Epithelial cell of esophagus (primary cell): ENCODE measurements around the gene SLC22A2.
A peak's percentile ranks its signal among the peaks of the same experiment; 100 is the strongest.

Experiments
- DNase-seq: peaks from one replicate; pipeline ENCODE4 v3.0.0; 2010; ENCODE audit warnings: low read depth
- H3K4me3 ChIP-seq: 2 replicates; pipeline ENCODE4 v1.5.1; 2011; ENCODE audit warnings: mild to moderate bottlenecking, low read length, control low read depth
- CTCF ChIP-seq: IDR thresholded peaks from 2 replicates; pipeline ENCODE4 v1.5.1; 2011; ENCODE audit warnings: low read depth, mild to moderate bottlenecking, low read length, control low read depth, inconsistent platforms; ENCODE audit not compliant: insufficient read depth; ENCODE audit errors: missing control alignments

The SLC22A2 gene

GRCh38 chr6:160265869-160266476 lies 7.4 kb upstream of the SLC22A2 start:
- no peak for TF ChIP-seq CTCF
- DNase-seq = no peak
- no peak overlapping the region for H3K4me3 ChIP-seq

- TF ChIP-seq CTCF = no peak
- no peak overlapping the region for H3K4me3 ChIP-seq
- no peak for DNase-seq
Measured at GRCh38 chr6:160264061-160264612, 5.5 kb upstream of the SLC22A2 start.

- TF ChIP-seq CTCF = no peak
- DNase-seq = no peak
- no peak overlapping the region for H3K4me3 ChIP-seq
Measured at GRCh38 chr6:160263196-160263939, 4.7 kb upstream of the SLC22A2 start.

GRCh38 chr6:160261991-160262680 lies 3.5 kb upstream of the SLC22A2 start:
- peak; percentile 4 for TF ChIP-seq CTCF
- H3K4me3 ChIP-seq = no peak overlapping the region
- DNase-seq = no peak

GRCh38 chr6:160260803-160261450 lies 2.3 kb upstream of the SLC22A2 start:
- DNase-seq = peak; percentile 18
- H3K4me3 ChIP-seq = no peak overlapping the region
- TF ChIP-seq CTCF = no peak

GRCh38 chr6:160260367-160260766 lies 1.7 kb upstream of the SLC22A2 start:
- TF ChIP-seq CTCF = no peak
- no peak for DNase-seq
- H3K4me3 ChIP-seq = no peak overlapping the region
